ENCODE measurements around the gene CTNNAL1.

- TF ChIP-seq CTCF (IDR thresholded peaks at IDR 0.05), result no peak
- TF ChIP-seq EZH2 (IDR thresholded peaks at IDR 0.05; ENCODE audit: borderline replicate concordance, insufficient read depth, low read depth, low read length, poor library complexity, severe bottlenecking), result no peak
Observed at GRCh38 chr9:108994695-108995094, 18.6 kb downstream of the CTNNAL1 start.
